Measurements from ENCODE around the gene TMEM40. TPM values are rescaled to one million over a fixed set of nuclear protein-coding genes. Genes with fewer than 3 reads are reported as not detected.
"Not testable (repeated sequence)": the region's sequence is repeated elsewhere in the genome, so short reads cannot be mapped to it uniquely, and the experiment has no call there.

Gene TMEM40
- total RNA-seq, 3 donors from 2014 or later (not counting 1 experiment from before 2014, with no cell fraction given) = 5.3 to 6.5 TPM; not detected in 1

- ATAC-seq (no peak), DNase-seq (no peak)
- H3K4me1 Mint-ChIP-seq = no peaks in the 10 kb centered on the region
- H3K36me3 Mint-ChIP-seq = no peaks in the 10 kb centered on the region
- Histone ChIP-seq H3K36me3 (ENCODE audit: control insufficient read depth, insufficient read depth, low read length) (no peaks in the 10 kb centered on the region), H3K4me3 (ENCODE audit: low read length) (no peak overlapping the region), H3K27ac (ENCODE audit: low read length) (no peak overlapping the region), H3K27me3 (ENCODE audit: control insufficient read depth, insufficient read depth, low read length) (no peaks in the 10 kb centered on the region), H3K9me3 (ENCODE audit: control insufficient read depth, insufficient read depth, low read length) (peaks cover 4% of the 10 kb centered on the region), H3K4me1 (ENCODE audit: control insufficient read depth, insufficient read depth, low read length) (no peaks in the 10 kb centered on the region)
- no peak overlapping the region for H3K4me3 Mint-ChIP-seq
- no peak for TF ChIP-seq CTCF (IDR thresholded peaks at IDR 0.05)
- H3K9me3 Mint-ChIP-seq = no peaks in the 10 kb centered on the region
- intact Hi-C loops (cut with micrococcal nuclease) = no loop called here
- 42% methylated on average over 4 of the region's 4 CpGs for WGBS (ENCODE audit: insufficient coverage)
- peaks cover 9 to 15% of the 10 kb centered on the region in 2 donors for H3K27me3 Mint-ChIP-seq (ENCODE audit: low read depth in 2 of 2)
- H3K27ac Mint-ChIP-seq = no peak overlapping the region
Measured at GRCh38 chr3:12777171-12777570, 18.1 kb upstream of the TMEM40 start.

- H3K36me3 Mint-ChIP-seq = not testable (repeated sequence)
Measured at GRCh38 chr3:12775970-12776369, 16.9 kb upstream of the TMEM40 start.

DNA sequence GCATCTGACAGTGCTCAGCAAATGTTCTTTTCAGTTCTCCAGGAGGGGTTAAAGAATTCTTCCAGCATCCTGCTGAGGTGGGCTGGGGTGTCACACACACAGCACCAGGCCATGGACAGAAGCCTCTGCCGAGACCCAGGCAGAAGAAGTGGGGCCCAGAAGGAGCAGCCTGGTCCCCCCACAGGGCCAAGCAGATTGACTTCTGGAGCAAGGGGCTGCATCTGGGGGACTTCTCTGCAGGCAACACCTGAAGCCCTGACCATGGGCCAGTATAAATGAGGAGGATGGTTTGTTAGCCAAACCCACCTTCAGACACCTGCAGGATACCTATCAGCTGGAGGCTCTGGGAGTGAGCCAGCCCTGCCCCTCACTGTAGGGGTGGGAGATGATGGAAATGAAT lies 16.2 kb upstream of the TMEM40 start:
- intact Hi-C loops (cut with micrococcal nuclease) = no loop called here
- peaks cover 4% of the 10 kb centered on the region for H3K9me3 ChIP-seq (ENCODE audit: control insufficient read depth, insufficient read depth, low read length)
- Mint-ChIP-seq H3K27ac (no peak overlapping the region), H3K4me1 (no peaks in the 10 kb centered on the region), H3K27me3 (ENCODE audit: low read depth in 2 of 2) (peaks cover 2 to 9% of the 10 kb centered on the region in 2 donors), H3K9me3 (no peaks in the 10 kb centered on the region), H3K36me3 (no peaks in the 10 kb centered on the region), H3K4me3 (no peak overlapping the region)
- TF ChIP-seq CTCF (IDR thresholded peaks at IDR 0.05) = no peak
- no peak overlapping the region for H3K4me3 ChIP-seq (ENCODE audit: low read length)
- no peak for ATAC-seq
- no peaks in the 10 kb centered on the region for H3K4me1 ChIP-seq (ENCODE audit: control insufficient read depth, insufficient read depth, low read length)
- no peak for DNase-seq
- H3K36me3 ChIP-seq (ENCODE audit: control insufficient read depth, insufficient read depth, low read length) = no peaks in the 10 kb centered on the region
- WGBS (ENCODE audit: insufficient coverage) = 91% methylated on average over 1 of the region's 1 CpG
- H3K27me3 ChIP-seq (ENCODE audit: control insufficient read depth, insufficient read depth, low read length) = no peaks in the 10 kb centered on the region
- H3K27ac ChIP-seq (ENCODE audit: low read length) = no peak overlapping the region

More at GRCh38 chr3:12775970-12776369, 16.9 kb upstream of the TMEM40 start:
- H3K27me3 ChIP-seq (ENCODE audit: control insufficient read depth, insufficient read depth, low read length); H3K4me1 Mint-ChIP-seq; H3K36me3 ChIP-seq (ENCODE audit: control insufficient read depth, insufficient read depth, low read length); H3K4me3 Mint-ChIP-seq; H3K27ac ChIP-seq (ENCODE audit: low read length); DNase-seq; H3K27me3 Mint-ChIP-seq (ENCODE audit: low read depth in 2 of 2); H3K4me1 ChIP-seq (ENCODE audit: control insufficient read depth, insufficient read depth, low read length); H3K9me3 Mint-ChIP-seq; ATAC-seq; intact Hi-C loops (cut with micrococcal nuclease); H3K27ac Mint-ChIP-seq; H3K4me3 ChIP-seq (ENCODE audit: low read length); H3K9me3 ChIP-seq (ENCODE audit: control insufficient read depth, insufficient read depth, low read length): not testable (repeated sequence)
- 85% methylated on average over 6 of the region's 6 CpGs for WGBS (ENCODE audit: insufficient coverage)

DNA sequence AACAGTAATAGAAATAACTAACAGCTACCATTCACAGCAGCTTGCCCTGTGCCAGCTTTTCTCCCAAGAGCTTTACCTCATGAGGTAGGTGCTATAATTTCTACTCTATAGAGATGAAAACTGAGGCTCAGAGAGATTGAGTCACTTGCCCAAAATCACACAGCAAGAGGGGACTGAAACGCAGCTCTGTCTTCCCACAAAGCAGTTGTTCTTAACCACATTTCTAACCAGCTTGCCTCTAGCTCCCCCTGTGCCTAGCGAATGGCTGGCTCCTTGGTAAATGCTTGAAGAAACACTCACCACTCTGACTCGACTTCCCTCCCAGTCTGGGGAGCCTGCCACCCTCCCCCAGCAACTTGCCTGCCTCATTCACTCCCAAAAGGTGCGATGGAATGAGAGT lies 15.6 kb upstream of the TMEM40 start:
- no peak overlapping the region for H3K27ac ChIP-seq (ENCODE audit: low read length)
- Mint-ChIP-seq H3K4me3 (no peak overlapping the region), H3K27me3 (ENCODE audit: low read depth in 2 of 2) (peaks cover 2 to 9% of the 10 kb centered on the region in 2 donors), H3K4me1 (no peaks in the 10 kb centered on the region), H3K36me3 (no peaks in the 10 kb centered on the region), H3K27ac (no peak overlapping the region), H3K9me3 (no peaks in the 10 kb centered on the region)
- TF ChIP-seq CTCF (IDR thresholded peaks at IDR 0.05) = no peak
- H3K4me3 ChIP-seq (ENCODE audit: low read length) = no peak overlapping the region
- no peaks in the 10 kb centered on the region for H3K36me3 ChIP-seq (ENCODE audit: control insufficient read depth, insufficient read depth, low read length)
- 68% methylated on average over 4 of the region's 4 CpGs for WGBS (ENCODE audit: insufficient coverage)
- no peaks in the 10 kb centered on the region for H3K4me1 ChIP-seq (ENCODE audit: control insufficient read depth, insufficient read depth, low read length)
- no peaks in the 10 kb centered on the region for H3K27me3 ChIP-seq (ENCODE audit: control insufficient read depth, insufficient read depth, low read length)
- H3K9me3 ChIP-seq (ENCODE audit: control insufficient read depth, insufficient read depth, low read length) = peaks cover 4% of the 10 kb centered on the region
- ATAC-seq (no peak), DNase-seq (no peak)
- intact Hi-C loops (cut with micrococcal nuclease) = no loop called here
